Tibial nerve (tissue), 4 donors: ENCODE results near the gene DYNLL1. TPM values are rescaled to one million over a fixed set of nuclear protein-coding genes. Genes with fewer than 3 reads are reported as not detected.

Source experiments
- DNase-seq, 2 donors: peaks; one replicate each; pipeline ENCODE4 v3.0.0-alpha.2; 2019; ENCODE audit warnings: low spot score in 2 of 2
- H3K27ac ChIP-seq, 4 donors: fragments of 200-600 bp; sonication (generic) in 3 of 4; one replicate each; pipeline ENCODE4 v1.5.1; 2017 to 2019; ENCODE audit warnings: mild to moderate bottlenecking in 1 of 4
- H3K27me3 ChIP-seq, 2 donors: fragments of 200-600 bp; sonication (generic) in 1 of 2; one replicate each; pipeline versions ENCODE4 v1.5.1 to v1.6.0; 2017 to 2019
- H3K36me3 ChIP-seq, 3 donors: fragments of 200-600 bp; sonication (generic); one replicate each; pipeline ENCODE4 v1.5.1; 2018 to 2019
- H3K4me1 ChIP-seq, 4 donors: fragments of 200-600 bp; sonication (generic) in 3 of 4; one replicate each; pipeline ENCODE4 v1.5.1; 2017 to 2019
- H3K4me3 ChIP-seq, 4 donors: fragments of 200-600 bp; sonication (generic) in 3 of 4; one replicate each; pipeline ENCODE4 v1.5.1; 2017 to 2019; ENCODE audit warnings: mild to moderate bottlenecking in 1 of 4, moderate library complexity in 1 of 4
- H3K9me3 ChIP-seq, 4 donors: fragments of 200-600 bp; sonication (generic) in 3 of 4; one replicate each; pipeline ENCODE4 v1.5.1; 2017 to 2019
- EP300 ChIP-seq, 2 donors: sonication (generic); formaldehyde crosslinking; IDR thresholded peaks; one replicate each; pipeline ENCODE4 v1.6.1; 2017; ENCODE audit warnings: antibody characterized with exemption in 2 of 2, mild to moderate bottlenecking in 1 of 2
- POLR2A ChIP-seq, 2 donors: fragments of 450-650 bp; IDR thresholded peaks; one replicate each; pipeline ENCODE4 v1.6.1; 2017; ENCODE audit warnings: antibody characterized with exemption in 2 of 2, mild to moderate bottlenecking in 2 of 2, moderate library complexity in 2 of 2
- WGBS, 2 donors: methylation state at CpG; one replicate each; pipeline ENCODE4 v1.1.5; 2018; 5-methylcytosine and 5-hydroxymethylcytosine counted together
- total RNA-seq, 4 donors: library from RNA; depleted of rRNA; stranded (reverse); fragments of >200 nt; gene quantifications; one replicate each; pipeline ENCODE4 v1.1.0, GENCODE V29; 2016
- TF ChIP-seq, protein P1 (sequence below), 5 experiments: fragments of 200-600 bp in 3 of 5; fragments of 450-650 bp in 2 of 5; sonication (generic) in 3 of 5; IDR thresholded peaks; one replicate each; pipeline ENCODE4 v1.5.1; 2016 to 2019; ENCODE audit warnings: antibody characterized with exemption in 5 of 5, mild to moderate bottlenecking in 3 of 5, moderate library complexity in 2 of 5

The DYNLL1 gene
- total RNA-seq, 4 donors from 2014 or later = 175 to 306 (median 258) TPM

GRCh38 chr12:120469450-120470149 is 26.3 kb upstream of the DYNLL1 start, which contains the start of gene SRSF9:
Gene SRSF9, minus strand, starts transcription at chr12:120469748. Its CDS starts 139 bp downstream, at chr12:120469609.
- Histone ChIP-seq H3K36me3 (peaks cover 0 to 29% (median 4%) of the 10 kb centered on the region in 3 donors), H3K4me3 (peak within 1 kb of the TSS; percentile 70 to 100 (median 95)), H3K27me3 (no peaks in the 10 kb centered on the region), H3K9me3 (no peaks in the 10 kb centered on the region), H3K27ac (peak within 1 kb of the TSS; percentile 83 to 95 (median 92)), H3K4me1 (peaks cover 0 to 51% (median 27%) of the 10 kb centered on the region in 4 donors)
- peak in 1 of 2 donors; percentile 91 for TF ChIP-seq EP300 (IDR thresholded peaks at IDR 0.05)
- TF ChIP-seq POLR2A (IDR thresholded peaks at IDR 0.05) = peak; percentile 61 to 72
- TF ChIP-seq, protein P1, sequence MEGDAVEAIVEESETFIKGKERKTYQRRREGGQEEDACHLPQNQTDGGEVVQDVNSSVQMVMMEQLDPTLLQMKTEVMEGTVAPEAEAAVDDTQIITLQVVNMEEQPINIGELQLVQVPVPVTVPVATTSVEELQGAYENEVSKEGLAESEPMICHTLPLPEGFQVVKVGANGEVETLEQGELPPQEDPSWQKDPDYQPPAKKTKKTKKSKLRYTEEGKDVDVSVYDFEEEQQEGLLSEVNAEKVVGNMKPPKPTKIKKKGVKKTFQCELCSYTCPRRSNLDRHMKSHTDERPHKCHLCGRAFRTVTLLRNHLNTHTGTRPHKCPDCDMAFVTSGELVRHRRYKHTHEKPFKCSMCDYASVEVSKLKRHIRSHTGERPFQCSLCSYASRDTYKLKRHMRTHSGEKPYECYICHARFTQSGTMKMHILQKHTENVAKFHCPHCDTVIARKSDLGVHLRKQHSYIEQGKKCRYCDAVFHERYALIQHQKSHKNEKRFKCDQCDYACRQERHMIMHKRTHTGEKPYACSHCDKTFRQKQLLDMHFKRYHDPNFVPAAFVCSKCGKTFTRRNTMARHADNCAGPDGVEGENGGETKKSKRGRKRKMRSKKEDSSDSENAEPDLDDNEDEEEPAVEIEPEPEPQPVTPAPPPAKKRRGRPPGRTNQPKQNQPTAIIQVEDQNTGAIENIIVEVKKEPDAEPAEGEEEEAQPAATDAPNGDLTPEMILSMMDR (IDR thresholded peaks at IDR 0.05) = peak; percentile 93 to 98 (median 96)
- 1% methylated on average over 51 to 61 of the region's 88 CpGs for WGBS, 2 donors
- peak; percentile 88 to 90 for DNase-seq

DNA sequence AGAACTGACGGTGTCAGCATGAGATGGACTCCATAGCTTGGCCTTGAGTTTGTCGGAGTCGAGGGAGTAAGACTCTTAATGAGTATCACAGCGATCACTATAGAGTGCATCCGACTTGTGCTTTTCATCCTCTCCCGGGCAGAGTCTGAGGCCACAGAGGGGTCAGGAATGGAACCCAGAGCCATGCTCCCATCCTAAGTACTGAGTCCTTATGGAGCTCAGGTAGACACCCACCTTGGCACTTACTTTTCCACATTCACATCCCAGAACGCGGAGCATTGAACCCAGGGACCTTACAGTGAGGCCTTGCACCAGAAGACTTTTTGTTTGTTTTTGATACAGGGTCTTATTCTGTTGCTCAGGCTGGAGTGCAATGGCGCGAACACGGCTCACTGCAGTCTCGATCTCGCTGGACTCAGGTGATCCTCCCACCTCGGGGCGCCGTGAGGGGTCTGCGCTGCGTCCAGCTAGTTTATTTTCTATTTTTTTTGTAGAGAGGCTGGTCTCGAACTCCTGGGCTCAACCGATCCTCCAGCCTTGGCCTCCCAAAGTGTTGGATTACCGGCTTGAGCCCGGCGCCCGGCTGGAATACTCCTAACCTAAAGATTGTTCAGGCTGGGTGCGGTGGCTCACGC is 25.6 kb upstream of the DYNLL1 start:
- H3K27ac ChIP-seq = peak overlapping the region; percentile 83 to 95 (median 92)
- TF ChIP-seq POLR2A (IDR thresholded peaks at IDR 0.05) (no peak), EP300 (IDR thresholded peaks at IDR 0.05) (no peak)
- TF ChIP-seq, protein P1 (IDR thresholded peaks at IDR 0.05) = no peak
- peaks cover 0 to 51% (median 27%) of the 10 kb centered on the region in 4 donors for H3K4me1 ChIP-seq
- no peaks in the 10 kb centered on the region for H3K9me3 ChIP-seq
- WGBS, 2 donors = 58 to 64% methylated on average over 26 of the region's 26 CpGs
- no peak for DNase-seq
- no peaks in the 10 kb centered on the region for H3K27me3 ChIP-seq
- peaks cover 0 to 22% (median 2%) of the 10 kb centered on the region in 3 donors for H3K36me3 ChIP-seq
- H3K4me3 ChIP-seq = peak overlapping the region; percentile 70 to 100 (median 95)

- Histone ChIP-seq H3K27ac (no peak overlapping the region), H3K4me3 (no peak overlapping the region), H3K27me3 (no peaks in the 10 kb centered on the region), H3K4me1 (peaks cover 0 to 29% (median 14%) of the 10 kb centered on the region in 4 donors), H3K36me3 (peaks cover 0 to under 1% (median 0%) of the 10 kb centered on the region in 3 donors), H3K9me3 (no peaks in the 10 kb centered on the region)
- no peak for TF ChIP-seq POLR2A (IDR thresholded peaks at IDR 0.05)
- TF ChIP-seq, protein P1 (IDR thresholded peaks at IDR 0.05) = no peak
- TF ChIP-seq EP300 (IDR thresholded peaks at IDR 0.05) = no peak
- DNase-seq = no peak
These were observed 23.4 kb upstream of the DYNLL1 start for GRCh38 chr12:120472521-120472920.

GRCh38 chr12:120473807-120474615 is 21.9 kb upstream of the DYNLL1 start:
- no peaks in the 10 kb centered on the region for H3K27me3 ChIP-seq
- 60 to 75% methylated on average over 6 of the region's 6 CpGs for WGBS, 2 donors
- no peak overlapping the region for H3K27ac ChIP-seq
- no peak for DNase-seq
- TF ChIP-seq POLR2A (IDR thresholded peaks at IDR 0.05) = no peak
- H3K36me3 ChIP-seq = no peaks in the 10 kb centered on the region
- H3K4me3 ChIP-seq = no peak overlapping the region
- H3K9me3 ChIP-seq = no peaks in the 10 kb centered on the region
- peaks cover 0 to 19% (median 8%) of the 10 kb centered on the region in 4 donors for H3K4me1 ChIP-seq

GRCh38 chr12:120474616-120474960 is 21.3 kb upstream of the DYNLL1 start:
- H3K27ac ChIP-seq = no peak overlapping the region
- H3K36me3 ChIP-seq = no peaks in the 10 kb centered on the region
- 23 to 30% methylated on average over 2 of the region's 2 CpGs for WGBS, 2 donors
- DNase-seq = no peak
- peaks cover 0 to 19% (median 8%) of the 10 kb centered on the region in 4 donors for H3K4me1 ChIP-seq
- H3K27me3 ChIP-seq = no peaks in the 10 kb centered on the region
- no peaks in the 10 kb centered on the region for H3K9me3 ChIP-seq
- TF ChIP-seq, protein P1 (IDR thresholded peaks at IDR 0.05) = no peak
- no peak for TF ChIP-seq POLR2A (IDR thresholded peaks at IDR 0.05)
- TF ChIP-seq EP300 (IDR thresholded peaks at IDR 0.05) = no peak
- no peak overlapping the region for H3K4me3 ChIP-seq
